ENCODE measurements around the gene GNRH2. TPM values are rescaled to one million over a fixed set of nuclear protein-coding genes. Genes with fewer than 3 reads are reported as not detected.
A peak's percentile ranks its signal among the peaks of the same experiment; 100 is the strongest.

GNRH2 gene
- total and polyA plus RNA-seq, 3 donors from 2014 or later: 2.6 TPM; not detected in 2

GRCh38 chr20:3068986-3069900 lies 25.8 kb downstream of the GNRH2 start:
- Histone ChIP-seq H3K4me3 (no peak overlapping the region), H3K36me3 (ENCODE audit: low read depth, missing control alignments) (no peaks in the 10 kb centered on the region), H3K27ac (no peak overlapping the region), H3K9me3 (no peaks in the 10 kb centered on the region), H3K4me1 (no peaks in the 10 kb centered on the region), H3K27me3 (no peaks in the 10 kb centered on the region)
- TF ChIP-seq POLR2A (IDR thresholded peaks at IDR 0.05) (no peak), CTCF (IDR thresholded peaks at IDR 0.05) (no peak)
- intact Hi-C loops (cut with DNase I; ENCODE audit: low total_unique reads): no loop called here
- WGBS, 2 donors: 84 to 89% methylated on average over 8 of the region's 8 CpGs
- no peak for DNase-seq

- no peak overlapping the region for H3K4me3 ChIP-seq
- intact Hi-C loops (cut with DNase I; ENCODE audit: low total_unique reads): no loop called here
- no peaks in the 10 kb centered on the region for H3K4me1 ChIP-seq
- 78 to 80% methylated on average over 4 of the region's 4 CpGs for WGBS, 2 donors
- no peak for DNase-seq
- no peak for TF ChIP-seq POLR2A (IDR thresholded peaks at IDR 0.05)
- TF ChIP-seq CTCF (IDR thresholded peaks at IDR 0.05): no peak
- no peak overlapping the region for H3K27ac ChIP-seq
- no peaks in the 10 kb centered on the region for H3K36me3 ChIP-seq (ENCODE audit: low read depth, missing control alignments)
- H3K9me3 ChIP-seq: no peaks in the 10 kb centered on the region
- no peaks in the 10 kb centered on the region for H3K27me3 ChIP-seq
These were observed 27.3 kb downstream of the GNRH2 start for GRCh38 chr20:3070725-3071124.

- intact Hi-C loops (cut with DNase I; ENCODE audit: low total_unique reads): no loop called here
- H3K27me3 ChIP-seq: no peaks in the 10 kb centered on the region
- no peak overlapping the region for H3K27ac ChIP-seq
- WGBS, 2 donors: 55% methylated on average over 16 of the region's 16 CpGs; no CpG with 5 or more reads in 1 of the 2 donors
- H3K9me3 ChIP-seq: no peaks in the 10 kb centered on the region
- DNase-seq: no peak
- H3K4me3 ChIP-seq: peak overlapping the region; percentile 41 to 54
- TF ChIP-seq CTCF (IDR thresholded peaks at IDR 0.05) (no peak), POLR2A (IDR thresholded peaks at IDR 0.05) (no peak)
- H3K36me3 ChIP-seq (ENCODE audit: low read depth, missing control alignments): no peaks in the 10 kb centered on the region
- H3K4me1 ChIP-seq: no peaks in the 10 kb centered on the region
These were observed 27.8 kb downstream of the GNRH2 start for GRCh38 chr20:3071266-3071609.

- 14 to 24% methylated on average over 2 to 63 of the region's 95 CpGs for WGBS, 2 donors
- no peak for DNase-seq
- no peaks in the 10 kb centered on the region for H3K4me1 ChIP-seq
- no peaks in the 10 kb centered on the region for H3K36me3 ChIP-seq (ENCODE audit: low read depth, missing control alignments)
- no peak within 1 kb of the TSS for H3K27ac ChIP-seq
- TF ChIP-seq POLR2A (IDR thresholded peaks at IDR 0.05) (no peak), CTCF (IDR thresholded peaks at IDR 0.05) (no peak)
- intact Hi-C loops (cut with DNase I; ENCODE audit: low total_unique reads): no loop called here
- no peaks in the 10 kb centered on the region for H3K27me3 ChIP-seq
- peak within 1 kb of the TSS; percentile 41 to 54 for H3K4me3 ChIP-seq
- H3K9me3 ChIP-seq: no peaks in the 10 kb centered on the region
These were observed 28.4 kb downstream of the GNRH2 start, which contains the start of gene OXT for GRCh38 chr20:3071610-3072529. Gene OXT (plus strand): TSS chr20:3071620. CDS start chr20:3071656, 36 bp downstream.

Measured in testis (tissue), 3 donors.